Measurements from ENCODE around the gene ZFP36L1. TPM values are rescaled to one million over a fixed set of nuclear protein-coding genes. Genes with fewer than 3 reads are reported as not detected.

ZFP36L1 gene
- total RNA-seq, 1 donor from 2014 or later = 15.5 TPM

- TF ChIP-seq, protein P1, sequence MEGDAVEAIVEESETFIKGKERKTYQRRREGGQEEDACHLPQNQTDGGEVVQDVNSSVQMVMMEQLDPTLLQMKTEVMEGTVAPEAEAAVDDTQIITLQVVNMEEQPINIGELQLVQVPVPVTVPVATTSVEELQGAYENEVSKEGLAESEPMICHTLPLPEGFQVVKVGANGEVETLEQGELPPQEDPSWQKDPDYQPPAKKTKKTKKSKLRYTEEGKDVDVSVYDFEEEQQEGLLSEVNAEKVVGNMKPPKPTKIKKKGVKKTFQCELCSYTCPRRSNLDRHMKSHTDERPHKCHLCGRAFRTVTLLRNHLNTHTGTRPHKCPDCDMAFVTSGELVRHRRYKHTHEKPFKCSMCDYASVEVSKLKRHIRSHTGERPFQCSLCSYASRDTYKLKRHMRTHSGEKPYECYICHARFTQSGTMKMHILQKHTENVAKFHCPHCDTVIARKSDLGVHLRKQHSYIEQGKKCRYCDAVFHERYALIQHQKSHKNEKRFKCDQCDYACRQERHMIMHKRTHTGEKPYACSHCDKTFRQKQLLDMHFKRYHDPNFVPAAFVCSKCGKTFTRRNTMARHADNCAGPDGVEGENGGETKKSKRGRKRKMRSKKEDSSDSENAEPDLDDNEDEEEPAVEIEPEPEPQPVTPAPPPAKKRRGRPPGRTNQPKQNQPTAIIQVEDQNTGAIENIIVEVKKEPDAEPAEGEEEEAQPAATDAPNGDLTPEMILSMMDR (IDR thresholded peaks at IDR 0.05; ENCODE audit: insufficient read depth, low read length, severe bottlenecking) = no peak
- H3K4me3 ChIP-seq (ENCODE audit: low read depth, low read length) = peak overlapping the region; percentile 96
- H3K36me3 ChIP-seq (ENCODE audit: control insufficient read depth, insufficient read depth, low read length) = peaks cover 31% of the 10 kb centered on the region
- DNase-seq (ENCODE audit: low read depth) (peak; percentile 18), FAIRE-seq (no peak)
- no peaks in the 10 kb centered on the region for H3K27me3 ChIP-seq (ENCODE audit: control insufficient read depth, insufficient read depth, low read length)
These were observed 2.2 kb downstream of the ZFP36L1 start for GRCh38 chr14:68790644-68791077.

DNA sequence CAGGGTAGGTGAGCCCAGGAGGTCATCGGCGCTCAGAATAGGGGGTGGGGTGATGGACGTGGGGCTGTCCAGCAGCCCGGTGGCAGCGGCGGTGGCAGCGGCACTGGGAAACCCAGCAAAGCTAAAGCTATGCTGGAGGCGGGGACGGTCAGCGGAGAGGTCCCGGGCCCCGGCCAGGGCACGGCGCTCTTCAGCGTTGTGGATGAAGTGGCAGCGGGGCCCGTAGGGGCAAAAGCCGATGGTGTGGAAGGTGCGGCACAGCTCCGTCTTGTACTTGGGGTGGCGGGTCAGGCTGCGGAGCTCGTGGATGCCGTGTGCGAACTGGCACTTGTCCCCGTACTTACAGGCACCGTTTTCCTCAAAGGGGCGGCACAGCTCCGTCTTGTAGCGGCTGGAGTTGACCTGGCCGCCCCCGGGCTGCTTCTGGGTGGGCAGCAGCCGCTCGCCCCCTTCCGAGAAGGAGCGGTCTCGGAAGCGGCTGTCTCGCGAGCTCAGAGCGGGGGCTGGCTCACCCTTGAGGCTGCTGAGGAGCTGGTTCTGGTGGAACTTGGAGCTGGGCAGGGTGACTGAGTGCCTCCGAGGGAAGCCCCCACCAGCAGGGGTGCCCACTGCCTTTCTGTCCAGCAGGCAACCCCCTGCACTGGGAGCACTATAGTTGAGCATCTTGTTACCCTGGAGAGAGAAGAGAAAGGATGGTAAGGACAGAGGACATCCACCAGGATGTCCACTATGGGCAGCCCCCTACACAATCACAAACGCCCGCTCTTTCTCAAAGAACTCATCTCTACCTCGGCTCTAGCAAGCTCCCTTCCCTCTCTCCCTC lies 2.8 kb downstream of the ZFP36L1 start:
- peak overlapping the region; percentile 96 for H3K4me3 ChIP-seq (ENCODE audit: low read depth, low read length)
- FAIRE-seq = no peak
- DNase-seq (ENCODE audit: low read depth) = no peak
- peaks cover 31% of the 10 kb centered on the region for H3K36me3 ChIP-seq (ENCODE audit: control insufficient read depth, insufficient read depth, low read length)
- TF ChIP-seq, protein P1 (IDR thresholded peaks at IDR 0.05; ENCODE audit: insufficient read depth, low read length, severe bottlenecking) = no peak
- no peaks in the 10 kb centered on the region for H3K27me3 ChIP-seq (ENCODE audit: control insufficient read depth, insufficient read depth, low read length)

- Histone ChIP-seq H3K4me3 (ENCODE audit: low read depth, low read length) (peak overlapping the region; percentile 96), H3K27me3 (ENCODE audit: control insufficient read depth, insufficient read depth, low read length) (no peaks in the 10 kb centered on the region), H3K36me3 (ENCODE audit: control insufficient read depth, insufficient read depth, low read length) (peaks cover 31% of the 10 kb centered on the region)
- FAIRE-seq (no peak), DNase-seq (ENCODE audit: low read depth) (peak; percentile 58)
- TF ChIP-seq, protein P1 (IDR thresholded peaks at IDR 0.05; ENCODE audit: insufficient read depth, low read length, severe bottlenecking) = peak; percentile 83
These were observed 3.7 kb downstream of the ZFP36L1 start for GRCh38 chr14:68788996-68789820.

GRCh38 chr14:68788275-68788995 lies 4.4 kb downstream of the ZFP36L1 start:
- FAIRE-seq = no peak
- no peak overlapping the region for H3K4me3 ChIP-seq (ENCODE audit: low read depth, low read length)
- H3K27me3 ChIP-seq (ENCODE audit: control insufficient read depth, insufficient read depth, low read length) = no peaks in the 10 kb centered on the region
- DNase-seq (ENCODE audit: low read depth) = no peak
- H3K36me3 ChIP-seq (ENCODE audit: control insufficient read depth, insufficient read depth, low read length) = peaks cover 31% of the 10 kb centered on the region
- TF ChIP-seq, protein P1 (IDR thresholded peaks at IDR 0.05; ENCODE audit: insufficient read depth, low read length, severe bottlenecking) = no peak

DNA sequence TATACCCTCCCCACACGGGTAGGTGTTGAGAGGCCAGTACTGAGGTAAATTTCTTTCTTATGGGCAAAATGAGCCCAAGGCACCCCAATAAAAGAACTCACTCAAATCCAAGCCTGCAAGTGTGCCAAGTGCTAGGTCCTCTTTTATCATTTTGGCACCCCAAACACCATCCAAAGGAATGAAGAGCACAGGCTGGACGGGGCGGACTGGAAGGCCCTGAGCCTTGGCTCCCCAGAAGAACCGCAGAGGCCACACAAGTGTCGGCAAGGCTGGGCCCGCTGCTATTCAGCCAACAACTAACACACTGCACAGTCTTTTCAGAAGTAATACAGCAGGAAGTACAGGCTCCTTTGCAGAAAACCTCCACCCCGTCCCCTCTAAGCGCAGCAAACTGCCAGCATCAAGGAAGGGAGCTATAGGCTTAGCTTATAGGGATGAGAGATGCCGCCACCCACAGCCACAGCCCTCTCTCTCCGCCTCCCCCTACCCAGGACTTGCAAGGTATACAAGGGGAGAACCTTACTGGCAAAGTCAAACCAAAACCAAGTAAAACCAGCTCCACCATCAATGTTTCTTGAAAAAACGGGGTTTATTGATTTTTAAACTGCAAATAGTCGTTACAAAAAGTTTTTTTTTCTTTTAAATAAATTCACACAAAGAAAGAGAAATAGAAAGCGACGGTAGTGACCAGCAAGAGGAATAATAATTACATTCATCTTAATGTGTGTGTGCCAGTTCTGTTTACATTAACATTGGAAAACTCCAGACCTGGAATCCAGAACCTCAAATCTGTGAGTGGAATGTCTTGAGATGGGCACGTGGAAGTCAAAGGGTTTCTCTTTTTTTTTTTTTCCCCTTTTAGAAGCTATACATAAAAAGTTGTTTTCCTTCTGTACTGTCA lies 5.5 kb downstream of the ZFP36L1 start:
- H3K27me3 ChIP-seq (ENCODE audit: control insufficient read depth, insufficient read depth, low read length) = no peaks in the 10 kb centered on the region
- no peak overlapping the region for H3K4me3 ChIP-seq (ENCODE audit: low read depth, low read length)
- DNase-seq (ENCODE audit: low read depth) = peak; percentile 74

More for the DNA sequence above, 5.5 kb downstream of the ZFP36L1 start:
- peaks cover 30% of the 10 kb centered on the region for H3K36me3 ChIP-seq (ENCODE audit: control insufficient read depth, insufficient read depth, low read length)
- TF ChIP-seq, protein P1 (IDR thresholded peaks at IDR 0.05; ENCODE audit: insufficient read depth, low read length, severe bottlenecking) = no peak
- no peak for FAIRE-seq
